ENCODE measurements around the gene SLC12A8. TPM values are rescaled to one million over a fixed set of nuclear protein-coding genes. Genes with fewer than 3 reads are reported as not detected.

Gene SLC12A8
- total and polyA plus RNA-seq, 10 of the 15 experiments (the other 5 are each of a cell fraction or from before 2014, with no cell fraction given) = 2.5 to 71.6 (median 50.1) TPM

DNA sequence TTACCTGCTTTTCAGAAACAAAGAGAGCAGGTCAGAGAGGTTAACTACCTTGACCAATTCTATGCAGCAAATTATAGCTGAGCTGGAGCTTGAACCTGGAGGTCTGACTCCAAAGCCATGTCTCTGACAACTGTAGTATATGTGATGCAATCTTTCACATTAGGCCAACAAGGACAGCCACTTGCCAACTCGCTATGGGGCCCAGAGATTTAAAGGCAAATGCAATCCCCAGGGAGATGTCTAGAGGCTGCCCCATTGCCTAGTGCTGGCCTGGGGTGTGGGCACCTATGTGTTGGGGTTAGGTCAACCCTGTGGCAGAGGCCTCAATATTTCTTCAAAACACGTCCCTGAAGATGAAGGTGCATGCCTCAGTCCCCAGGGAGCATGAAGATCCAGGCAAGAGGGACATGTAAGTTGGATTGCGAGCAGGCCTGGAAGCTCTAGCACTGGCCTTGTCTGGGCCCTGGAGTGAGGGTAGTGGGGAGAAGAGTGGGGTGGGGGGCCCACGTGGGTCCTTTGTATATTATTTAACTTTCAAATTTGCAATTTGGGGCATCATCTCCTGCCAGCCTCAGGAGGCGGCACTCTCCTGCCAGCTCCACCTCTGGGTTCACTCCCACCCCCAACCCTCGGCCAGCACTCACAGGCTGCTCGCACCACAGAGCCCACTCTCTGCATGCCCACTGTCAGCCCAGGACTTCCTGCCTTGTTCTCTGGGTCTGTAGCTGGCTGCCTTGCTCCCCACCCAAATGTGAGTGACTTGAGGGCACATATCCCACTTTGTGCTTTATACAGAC, 64.3 kb downstream of the SLC12A8 start:
- peak overlapping the region; percentile 40; the same call in 1 of the 2 replicates for H2AFZ ChIP-seq (ENCODE audit: control insufficient read depth, low read depth, low read length)
- H3K36me3 ChIP-seq (ENCODE audit: control insufficient read depth in 2 of 2, insufficient read depth in 2 of 2, low read length in 1 of 2) = no peaks in the 10 kb centered on the region
- ChIA-PET RAD21 (ENCODE audit: unreplicated experiment) (interaction anchor here (1.3 to 2.1 kb wide), 3 partner anchors 28 to 96 kb away, joined by 3 to 7 read pairs (median 5); no protein-coding TSS in a partner anchor), CTCF (interaction anchor here (0.7 to 1.1 kb wide), 2 partner anchors 19 to 54 kb away, joined by 3 read pairs; no protein-coding TSS in a partner anchor), POLR2A (no interaction called here), SMC1A (ENCODE audit: uncharacterized antibody, unreplicated experiment) (interaction anchor here (0.8 to 1.7 kb wide), 4 partner anchors 19 to 153 kb away, joined by 3 to 5 read pairs (median 3); no protein-coding TSS in a partner anchor)
- no peak for ATAC-seq
- in situ Hi-C loops (cut with MboI) = no loop called here
- H3K27me3 ChIP-seq (replicated peaks in 1 of 2; ENCODE audit: control insufficient read depth in 2 of 2, insufficient read depth in 2 of 2, low read length in 1 of 2) = no peaks in the 10 kb centered on the region
- H3K79me2 ChIP-seq (ENCODE audit: control insufficient read depth, insufficient read depth, low read length) = no peaks in the 10 kb centered on the region
- peak overlapping the region; percentile 66 for H3K27ac ChIP-seq (ENCODE audit: control insufficient read depth, insufficient read depth)
- no peaks in the 10 kb centered on the region for H3K9me3 ChIP-seq (replicated peaks; ENCODE audit: control insufficient read depth, insufficient read depth, low read length)
- no peaks in the 10 kb centered on the region for H4K20me1 ChIP-seq (ENCODE audit: control insufficient read depth, insufficient read depth)
- 82% methylated on average over 7 of the region's 7 CpGs for WGBS (ENCODE audit: insufficient coverage, insufficient replicate concordance, low lambda C conversion rate, missing lambda C conversion rate)
- no TSS peak for BruUV-seq (replicated peaks)
- intact Hi-C loops (cut with micrococcal nuclease; ENCODE audit: unreplicated experiment) = no loop called here
- H3K4me1 ChIP-seq (ENCODE audit: control insufficient read depth, insufficient read depth, low read length) = peaks cover 64% of the 10 kb centered on the region
- H3K4me3 ChIP-seq = no peak overlapping the region
- no peak overlapping the region; the same call in 1 of the 2 replicates for H3K9ac ChIP-seq (ENCODE audit: control insufficient read depth, insufficient read depth, low read length)
- no peak for DNase-seq (ENCODE audit: low read depth, low spot score)
- peak overlapping the region; percentile 39 for H3K4me2 ChIP-seq (ENCODE audit: control insufficient read depth, insufficient read depth)
- FAIRE-seq = no peak
- TF ChIP-seq MTA3 (IDR thresholded peaks at IDR 0.05; ENCODE audit: borderline replicate concordance, low read length) (no peak), BCL11A (IDR thresholded peaks at IDR 0.05; ENCODE audit: low read depth, low read length) (no peak), IRF5 (IDR thresholded peaks at IDR 0.05; ENCODE audit: borderline replicate concordance) (no peak), PAX8 (IDR thresholded peaks at IDR 0.05) (no peak), TCF3 (IDR thresholded peaks at IDR 0.05; ENCODE audit: borderline replicate concordance, insufficient read depth, low read depth, low read length) (no peak), SMC3 (IDR thresholded peaks at IDR 0.05; ENCODE audit: borderline replicate concordance, low read length) (no peak), NR2C2 (IDR thresholded peaks at IDR 0.05; ENCODE audit: borderline replicate concordance, control insufficient read depth, insufficient read length, low read depth) (no peak), ELK1 (IDR thresholded peaks at IDR 0.05; ENCODE audit: low read depth, low read length) (no peak), CHD4 (IDR thresholded peaks at IDR 0.05) (no peak), MTA2 (IDR thresholded peaks at IDR 0.05; ENCODE audit: low read depth) (no peak), NKRF (conservative IDR thresholded peaks at IDR 0.05) (no peak)
- TF ChIP-seq, protein P1, sequence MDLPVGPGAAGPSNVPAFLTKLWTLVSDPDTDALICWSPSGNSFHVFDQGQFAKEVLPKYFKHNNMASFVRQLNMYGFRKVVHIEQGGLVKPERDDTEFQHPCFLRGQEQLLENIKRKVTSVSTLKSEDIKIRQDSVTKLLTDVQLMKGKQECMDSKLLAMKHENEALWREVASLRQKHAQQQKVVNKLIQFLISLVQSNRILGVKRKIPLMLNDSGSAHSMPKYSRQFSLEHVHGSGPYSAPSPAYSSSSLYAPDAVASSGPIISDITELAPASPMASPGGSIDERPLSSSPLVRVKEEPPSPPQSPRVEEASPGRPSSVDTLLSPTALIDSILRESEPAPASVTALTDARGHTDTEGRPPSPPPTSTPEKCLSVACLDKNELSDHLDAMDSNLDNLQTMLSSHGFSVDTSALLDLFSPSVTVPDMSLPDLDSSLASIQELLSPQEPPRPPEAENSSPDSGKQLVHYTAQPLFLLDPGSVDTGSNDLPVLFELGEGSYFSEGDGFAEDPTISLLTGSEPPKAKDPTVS (IDR thresholded peaks at IDR 0.05; ENCODE audit: low read depth, low read length) = no peak
- TF ChIP-seq, protein P2, sequence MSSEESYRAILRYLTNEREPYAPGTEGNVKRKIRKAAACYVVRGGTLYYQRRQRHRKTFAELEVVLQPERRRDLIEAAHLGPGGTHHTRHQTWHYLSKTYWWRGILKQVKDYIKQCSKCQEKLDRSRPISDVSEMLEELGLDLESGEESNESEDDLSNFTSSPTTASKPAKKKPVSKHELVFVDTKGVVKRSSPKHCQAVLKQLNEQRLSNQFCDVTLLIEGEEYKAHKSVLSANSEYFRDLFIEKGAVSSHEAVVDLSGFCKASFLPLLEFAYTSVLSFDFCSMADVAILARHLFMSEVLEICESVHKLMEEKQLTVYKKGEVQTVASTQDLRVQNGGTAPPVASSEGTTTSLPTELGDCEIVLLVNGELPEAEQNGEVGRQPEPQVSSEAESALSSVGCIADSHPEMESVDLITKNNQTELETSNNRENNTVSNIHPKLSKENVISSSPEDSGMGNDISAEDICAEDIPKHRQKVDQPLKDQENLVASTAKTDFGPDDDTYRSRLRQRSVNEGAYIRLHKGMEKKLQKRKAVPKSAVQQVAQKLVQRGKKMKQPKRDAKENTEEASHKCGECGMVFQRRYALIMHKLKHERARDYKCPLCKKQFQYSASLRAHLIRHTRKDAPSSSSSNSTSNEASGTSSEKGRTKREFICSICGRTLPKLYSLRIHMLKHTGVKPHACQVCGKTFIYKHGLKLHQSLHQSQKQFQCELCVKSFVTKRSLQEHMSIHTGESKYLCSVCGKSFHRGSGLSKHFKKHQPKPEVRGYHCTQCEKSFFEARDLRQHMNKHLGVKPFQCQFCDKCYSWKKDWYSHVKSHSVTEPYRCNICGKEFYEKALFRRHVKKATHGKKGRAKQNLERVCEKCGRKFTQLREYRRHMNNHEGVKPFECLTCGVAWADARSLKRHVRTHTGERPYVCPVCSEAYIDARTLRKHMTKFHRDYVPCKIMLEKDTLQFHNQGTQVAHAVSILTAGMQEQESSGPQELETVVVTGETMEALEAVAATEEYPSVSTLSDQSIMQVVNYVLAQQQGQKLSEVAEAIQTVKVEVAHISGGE (CRISPR knock-in tag; IDR thresholded peaks at IDR 0.05) = no peak
